Adipose tissue (tissue), 3 donors: ENCODE results near the gene H6PD. TPM values are rescaled to one million over a fixed set of nuclear protein-coding genes. Genes with fewer than 3 reads are reported as not detected.
A peak's percentile ranks its signal among the peaks of the same experiment; 100 is the strongest.

Experiments
- H3K27ac ChIP-seq: one replicate; pipeline ENCODE4 v1.5.1; 2013; ENCODE audit warnings: low read depth, low read length
- WGBS, 3 donors: extraction: QIAGEN DNeasy Blood & Tissue Kit; methylation state at CpG; one replicate each; pipeline ENCODE4 v1.1.7; 2013; 5-methylcytosine and 5-hydroxymethylcytosine counted together
- polyA plus RNA-seq, 3 donors: library from polyadenylated mRNA; stranded (reverse); fragments of 200-250 nt; gene quantifications; one replicate each; pipeline ENCODE4 v1.2.3, GENCODE V29; 2013
- donor health status: healthy with polysubstance abuse.
- donor health status: Bipolar disorder and iron deficiency.
- donor health status: healthy.

The H6PD gene
- polyA plus RNA-seq = 10 to 100 TPM; 12.5 to 28.0 (median 19.3) TPM

GRCh38 chr1:9234223-9235095 lies at the start of gene H6PD:
Gene H6PD, plus strand, starts transcription at chr1:9234774. Its CDS starts 10,161 bp downstream, at chr1:9244935.
- peak within 1 kb of the TSS; percentile 99 for H3K27ac ChIP-seq
- 0 to 1% (median 1%) methylated on average over 56 to 98 of the region's 106 CpGs for WGBS, 3 donors

GRCh38 chr1:9186082-9186859 lies 48.3 kb upstream of the H6PD start:
- H3K27ac ChIP-seq = no peak overlapping the region
- WGBS, 3 donors = 60 to 77% (median 64%) methylated on average over 5 of the region's 5 CpGs

GRCh38 chr1:9187004-9187403 lies 47.6 kb upstream of the H6PD start:
- H3K27ac ChIP-seq = no peak overlapping the region
- WGBS, 3 donors = 64 to 68% (median 65%) methylated on average over 2 of the region's 2 CpGs

GRCh38 chr1:9190234-9190633 lies 44.3 kb upstream of the H6PD start:
- no peak overlapping the region for H3K27ac ChIP-seq
- 95 to 96% (median 95%) methylated on average over 5 of the region's 5 CpGs for WGBS, 3 donors

- H3K27ac ChIP-seq = no peak overlapping the region
Observed at GRCh38 chr1:9191231-9191630, 43.3 kb upstream of the H6PD start.

GRCh38 chr1:9192578-9193232 lies 41.9 kb upstream of the H6PD start:
- no peak overlapping the region for H3K27ac ChIP-seq
- 79 to 84% (median 82%) methylated on average over 9 of the region's 9 CpGs for WGBS, 3 donors

More at GRCh38 chr1:9191231-9191630, 43.3 kb upstream of the H6PD start:
- WGBS, 3 donors = 85 to 93% (median 92%) methylated on average over 10 of the region's 10 CpGs

- 41 to 54% (median 48%) methylated on average over 5 of the region's 5 CpGs for WGBS, 3 donors
- no peak overlapping the region for H3K27ac ChIP-seq
Observed at GRCh38 chr1:9193233-9193625, 41.3 kb upstream of the H6PD start.

- H3K27ac ChIP-seq = no peak overlapping the region
- WGBS, 3 donors = 71 to 87% (median 84%) methylated on average over 4 of the region's 4 CpGs
Observed at GRCh38 chr1:9194024-9194423, 40.5 kb upstream of the H6PD start.

- 82 to 87% (median 84%) methylated on average over 8 of the region's 8 CpGs for WGBS, 3 donors
- no peak overlapping the region for H3K27ac ChIP-seq
Observed at GRCh38 chr1:9195651-9196050, 38.9 kb upstream of the H6PD start.

- WGBS, 3 donors = 8 to 21% (median 12%) methylated on average over 31 of the region's 31 CpGs
- H3K27ac ChIP-seq = no peak overlapping the region
Observed at GRCh38 chr1:9196129-9197040, 38.2 kb upstream of the H6PD start.

GRCh38 chr1:9197186-9198099 lies 37.1 kb upstream of the H6PD start:
- H3K27ac ChIP-seq = no peak overlapping the region
- 71 to 78% (median 76%) methylated on average over 22 of the region's 22 CpGs for WGBS, 3 donors

- 17 to 19% (median 17%) methylated on average over 50 to 54 of the region's 54 CpGs for WGBS, 3 donors
- no peak overlapping the region for H3K27ac ChIP-seq
Observed at GRCh38 chr1:9198538-9199361, 35.8 kb upstream of the H6PD start.

GRCh38 chr1:9200441-9200840 lies 34.1 kb upstream of the H6PD start:
- WGBS, 3 donors = 59 to 74% (median 60%) methylated on average over 7 of the region's 7 CpGs
- no peak overlapping the region for H3K27ac ChIP-seq

GRCh38 chr1:9201401-9202239 lies 33.0 kb upstream of the H6PD start:
- no peak overlapping the region for H3K27ac ChIP-seq
- WGBS, 3 donors = 2 to 5% (median 3%) methylated on average over 21 to 24 of the region's 24 CpGs

- 9 to 16% (median 10%) methylated on average over 15 of the region's 15 CpGs for WGBS, 3 donors
Observed at GRCh38 chr1:9202240-9202870, 32.2 kb upstream of the H6PD start.

More at GRCh38 chr1:9202240-9202870, 32.2 kb upstream of the H6PD start:
- no peak overlapping the region for H3K27ac ChIP-seq
